ENCODE data around the gene CAMK4.

The CAMK4 gene

GRCh38 chr5:111537141-111538024 lies 313.2 kb downstream of the CAMK4 start:
- Mint-ChIP-seq H3K27me3 (ENCODE audit: low read depth) (peaks cover 34% of the 10 kb centered on the region), H3K4me1 (ENCODE audit: low read depth) (peaks cover 3% of the 10 kb centered on the region), H3K4me3 (no peak overlapping the region), H3K36me3 (ENCODE audit: low read depth) (peaks cover 2% of the 10 kb centered on the region), H3K27ac (no peak overlapping the region), H3K9me3 (no peaks in the 10 kb centered on the region)
- no peak for DNase-seq (ENCODE audit: low spot score)
